ENCODE results near the gene SH2D6.
"Not testable (repeated sequence)": the region's sequence is repeated elsewhere in the genome, so short reads cannot be mapped to it uniquely, and the experiment has no call there.

SH2D6 gene

GRCh38 chr2:85398426-85399182, 19.9 kb upstream of the SH2D6 start:
- DNase-seq (ENCODE audit: low read depth) = no peak

- DNase-seq (ENCODE audit: low read depth) = no peak
Observed at GRCh38 chr2:85399183-85399455, 19.4 kb upstream of the SH2D6 start.

GRCh38 chr2:85400023-85400422, 18.5 kb upstream of the SH2D6 start:
- no peak for DNase-seq (ENCODE audit: low read depth)

- DNase-seq (ENCODE audit: low read depth) = no peak
Observed at GRCh38 chr2:85400541-85401463, 17.7 kb upstream of the SH2D6 start.

- no peak for DNase-seq (ENCODE audit: low read depth)
Observed at GRCh38 chr2:85401464-85401805, 17.1 kb upstream of the SH2D6 start.

- no peak for DNase-seq (ENCODE audit: low read depth)
Observed at GRCh38 chr2:85401844-85402243, 16.7 kb upstream of the SH2D6 start.

GRCh38 chr2:85405201-85406059, 13.1 kb upstream of the SH2D6 start:
- DNase-seq (ENCODE audit: low read depth) = no peak

GRCh38 chr2:85409845-85410583, 8.5 kb upstream of the SH2D6 start, which contains the start of gene CAPG:
TSS of gene CAPG (minus strand) at chr2:85410366. CDS start at chr2:85402145, 8,221 bp downstream.
- DNase-seq (ENCODE audit: low read depth) = no peak

GRCh38 chr2:85410584-85411404, 7.7 kb upstream of the SH2D6 start:
- DNase-seq (ENCODE audit: low read depth) = no peak

GRCh38 chr2:85411405-85411748, 7.1 kb upstream of the SH2D6 start:
- no peak for DNase-seq (ENCODE audit: low read depth)

- no peak for DNase-seq (ENCODE audit: low read depth)
Observed at GRCh38 chr2:85413592-85414420, 4.7 kb upstream of the SH2D6 start.

GRCh38 chr2:85414421-85414759, 4.1 kb upstream of the SH2D6 start:
- not testable (repeated sequence) for DNase-seq (ENCODE audit: low read depth)

GRCh38 chr2:85414761-85415553, 3.6 kb upstream of the SH2D6 start:
- no peak for DNase-seq (ENCODE audit: low read depth)

GRCh38 chr2:85415980-85416650, 2.4 kb upstream of the SH2D6 start:
- no peak for DNase-seq (ENCODE audit: low read depth)

GRCh38 chr2:85419009-85419675, 628 bp downstream of the SH2D6 start:
- DNase-seq (ENCODE audit: low read depth) = no peak

- no peak for DNase-seq (ENCODE audit: low read depth)
Observed at GRCh38 chr2:85420536-85421259, 2.2 kb downstream of the SH2D6 start.

GRCh38 chr2:85421260-85422071, 3.0 kb downstream of the SH2D6 start:
- no peak for DNase-seq (ENCODE audit: low read depth)
